Measurements from ENCODE around the gene SNAPC1. TPM values are rescaled to one million over a fixed set of nuclear protein-coding genes. Genes with fewer than 3 reads are reported as not detected.

SNAPC1 gene
- total RNA-seq (1 to 10 TPM; 5.9 to 9.0 (median 7.2) TPM), polyA plus RNA-seq (1 to 10 TPM; 6.1 to 6.3 TPM)
- long read RNA-seq, donor 1, transcript SNAPC1-201 (10 exons, 2,656 nt) = major isoform, 9 of 14 reads
- long read RNA-seq, donor 1, partial matches to known transcripts = 4 of 14 reads
- long read RNA-seq, donor 1, other reads (novel, unspliced or antisense) = 1 of 14 reads
- long read RNA-seq, donor 2, transcript SNAPC1-201 (10 exons, 2,656 nt) = major isoform, 8 of 11 reads
- long read RNA-seq, donor 2, partial matches to known transcripts = 3 of 11 reads
- long read RNA-seq, donor 2, other reads (novel, unspliced or antisense) = 0 of 11 reads
- long read RNA-seq, donor 3, transcript SNAPC1-201 (10 exons, 2,656 nt) = major isoform, 9 of 11 reads
- long read RNA-seq, donor 3, partial matches to known transcripts = 2 of 11 reads
- long read RNA-seq, donor 3, other reads (novel, unspliced or antisense) = 0 of 11 reads

- peak within 1 kb of the TSS; percentile 29 to 90 (median 80) for H3K4me3 ChIP-seq
- TF ChIP-seq POLR2A (IDR thresholded peaks at IDR 0.05) = peak; percentile 77 to 92
- TF ChIP-seq CTCF (IDR thresholded peaks at IDR 0.05) = no peak
- intact Hi-C loops (cut with DNase I) = loop anchor here in 5 of 10 donors (1.0 to 10.0 kb wide), 5 partner anchors 11 to 297 kb away; partner anchors contain the start of gene HIF1A (in 1 of the 5)
- no peaks in the 10 kb centered on the region for H3K9me3 ChIP-seq
- ATAC-seq (peak; percentile 99 to 100 (median 99)), DNase-seq (peak; percentile 97 to 99 (median 98))
- no peaks in the 10 kb centered on the region for H3K27me3 ChIP-seq
- peak within 1 kb of the TSS; percentile 78 to 97 (median 93) for H3K27ac ChIP-seq
- 0% methylated on average over 29 to 49 of the region's 49 CpGs for WGBS, 4 donors
- peaks cover 0 to 39% (median 18%) of the 10 kb centered on the region in 12 donors for H3K4me1 ChIP-seq
- peaks cover 0 to 6% (median 1%) of the 10 kb centered on the region in 9 donors for H3K36me3 ChIP-seq
Measured at GRCh38 chr14:61761959-61762786, at the start of gene SNAPC1. Gene SNAPC1, plus strand, starts transcription at chr14:61762420. Its CDS starts 41 bp downstream, at chr14:61762461.

GRCh38 chr14:61713724-61714437 lies 48.3 kb upstream of the SNAPC1 start:
- no peaks in the 10 kb centered on the region for H3K9me3 ChIP-seq
- TF ChIP-seq POLR2A (IDR thresholded peaks at IDR 0.05) (no peak), CTCF (IDR thresholded peaks at IDR 0.05) (no peak)
- no peak overlapping the region for H3K4me3 ChIP-seq
- peaks cover 4 to 93% (median 47%) of the 10 kb centered on the region in 12 donors for H3K4me1 ChIP-seq
- intact Hi-C loops (cut with DNase I) = no loop called here
- no peaks in the 10 kb centered on the region for H3K27me3 ChIP-seq
- peak overlapping the region in 5 of 12 donors; percentile 3 to 24 (median 4) for H3K27ac ChIP-seq
- H3K36me3 ChIP-seq = no peaks in the 10 kb centered on the region
- WGBS, 4 donors = 48 to 57% (median 52%) methylated on average over 4 of the region's 4 CpGs
- no peak for DNase-seq
- peak in 2 of 4 donors; percentile 17 to 34 for ATAC-seq

- TF ChIP-seq POLR2A (IDR thresholded peaks at IDR 0.05) (no peak), CTCF (IDR thresholded peaks at IDR 0.05) (no peak)
Measured at GRCh38 chr14:61716956-61717355, 45.3 kb upstream of the SNAPC1 start.

More at GRCh38 chr14:61716956-61717355, 45.3 kb upstream of the SNAPC1 start:
- peak overlapping the region in 2 of 12 donors; percentile 11 to 16 for H3K27ac ChIP-seq
- intact Hi-C loops (cut with DNase I) = no loop called here
- no peaks in the 10 kb centered on the region for H3K27me3 ChIP-seq
- H3K4me3 ChIP-seq = no peak overlapping the region
- ATAC-seq = no peak
- peaks cover 0 to 17% (median 7%) of the 10 kb centered on the region in 9 donors for H3K36me3 ChIP-seq
- WGBS, 4 donors = 56 to 78% (median 67%) methylated on average over 1 of the region's 1 CpG
- H3K9me3 ChIP-seq = no peaks in the 10 kb centered on the region
- DNase-seq = no peak
- peaks cover 4 to 81% (median 62%) of the 10 kb centered on the region in 12 donors for H3K4me1 ChIP-seq

All from heart left ventricle (tissue), 16 donors.